ENCODE measurements around the gene CD2. TPM values are rescaled to one million over a fixed set of nuclear protein-coding genes. Genes with fewer than 3 reads are reported as not detected.

Gene CD2
- total and polyA plus RNA-seq, 2 of the 8 experiments (the other 6 are each of a cell fraction or from before 2014, with no cell fraction given), result not detected

GRCh38 chr1:116767782-116768382, 13.7 kb downstream of the CD2 start (continued):
- no peak for TF ChIP-seq GTF2F1 (IDR thresholded peaks at IDR 0.05; ENCODE audit: borderline replicate concordance, low read depth, low read length)
- TF ChIP-seq BCL11A (IDR thresholded peaks at IDR 0.05; ENCODE audit: low read depth in 2 of 2, low read length in 2 of 2), result no peak
- no peak for TF ChIP-seq SP2 (IDR thresholded peaks at IDR 0.05; ENCODE audit: low read length)
- TF ChIP-seq CBX8 (IDR thresholded peaks at IDR 0.05; ENCODE audit: borderline replicate concordance, low read depth, low read length), result no peak
- TF ChIP-seq BRCA1 (IDR thresholded peaks at IDR 0.05; ENCODE audit: low read depth, low read length), result no peak
- no peak for TF ChIP-seq SUZ12 (IDR thresholded peaks at IDR 0.05; ENCODE audit: low read length)

Measured in H1 (cell line).